Caki2 (cell line): ENCODE results near the gene GPR137. TPM values are rescaled to one million over a fixed set of nuclear protein-coding genes. Genes with fewer than 3 reads are reported as not detected.

Source experiments
- DNase-seq: peaks from one replicate; pipeline ENCODE4 v3.0.0-alpha.2; 2015; ENCODE audit warnings: low read depth
- in situ Hi-C: cut with HindIII; loops from 2 replicates; pipeline ENCODE4 v1.10.0; 2016; ENCODE audit warnings: low sequenced_read_pairs, low pct_unique_long_range_greater_than_20kb, mixed read lengths
- total RNA-seq: library from RNA; depleted of rRNA; stranded (reverse); fragments of >200 nt; shearing (Covaris generic); gene quantifications from 2 replicates; pipeline ENCODE4 v1.2.3, GENCODE V29; 2014; ENCODE audit warnings: low replicate concordance

Gene GPR137
- total RNA-seq, 1 experiment from 2014 or later, result 31.9 TPM

- in situ Hi-C loops, result no loop called here
- no peak for DNase-seq
Observed at GRCh38 chr11:64294774-64295173, 9.1 kb downstream of the GPR137 start.

GRCh38 chr11:64295760-64296159 lies 10.1 kb downstream of the GPR137 start:
- in situ Hi-C loops, result no loop called here
- DNase-seq, result no peak

GRCh38 chr11:64296236-64296635 lies 10.6 kb downstream of the GPR137 start:
- in situ Hi-C loops, result no loop called here

DNA sequence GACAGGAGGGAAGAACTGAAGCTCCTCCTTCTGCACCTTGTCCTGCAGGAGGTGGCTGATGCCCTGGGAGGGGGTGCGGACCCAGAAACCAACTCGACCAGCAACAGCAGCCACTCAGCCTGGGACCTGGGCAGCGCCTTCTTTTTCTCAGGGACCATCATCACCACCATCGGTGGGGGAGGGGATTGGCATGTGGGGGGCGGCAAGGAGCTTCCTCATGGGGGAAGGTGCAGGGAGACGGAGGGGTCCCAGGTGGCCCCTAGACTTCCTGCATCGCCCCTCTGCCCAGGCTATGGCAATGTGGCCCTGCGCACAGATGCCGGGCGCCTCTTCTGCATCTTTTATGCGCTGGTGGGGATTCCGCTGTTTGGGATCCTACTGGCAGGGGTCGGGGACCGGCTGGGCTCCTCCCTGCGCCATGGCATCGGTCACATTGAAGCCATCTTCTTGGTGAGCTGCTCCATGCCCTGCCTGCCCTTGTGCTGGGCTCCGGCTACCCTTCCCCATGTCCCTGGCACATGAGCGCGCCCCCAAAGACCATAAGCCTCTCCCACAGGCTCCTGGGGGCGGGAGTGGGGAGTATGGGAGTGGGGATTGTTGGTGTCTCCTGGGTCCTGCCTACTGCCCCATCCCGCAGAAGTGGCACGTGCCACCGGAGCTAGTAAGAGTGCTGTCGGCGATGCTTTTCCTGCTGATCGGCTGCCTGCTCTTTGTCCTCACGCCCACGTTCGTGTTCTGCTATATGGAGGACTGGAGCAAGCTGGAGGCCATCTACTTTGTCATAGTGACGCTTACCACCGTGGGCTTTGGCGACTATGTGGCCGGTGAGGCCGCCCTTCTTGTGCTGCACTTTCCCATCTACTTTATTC lies 11.4 kb downstream of the GPR137 start:
- in situ Hi-C loops, result no loop called here
- no peak for DNase-seq

More at GRCh38 chr11:64296236-64296635, 10.6 kb downstream of the GPR137 start:
- DNase-seq, result no peak

DNA sequence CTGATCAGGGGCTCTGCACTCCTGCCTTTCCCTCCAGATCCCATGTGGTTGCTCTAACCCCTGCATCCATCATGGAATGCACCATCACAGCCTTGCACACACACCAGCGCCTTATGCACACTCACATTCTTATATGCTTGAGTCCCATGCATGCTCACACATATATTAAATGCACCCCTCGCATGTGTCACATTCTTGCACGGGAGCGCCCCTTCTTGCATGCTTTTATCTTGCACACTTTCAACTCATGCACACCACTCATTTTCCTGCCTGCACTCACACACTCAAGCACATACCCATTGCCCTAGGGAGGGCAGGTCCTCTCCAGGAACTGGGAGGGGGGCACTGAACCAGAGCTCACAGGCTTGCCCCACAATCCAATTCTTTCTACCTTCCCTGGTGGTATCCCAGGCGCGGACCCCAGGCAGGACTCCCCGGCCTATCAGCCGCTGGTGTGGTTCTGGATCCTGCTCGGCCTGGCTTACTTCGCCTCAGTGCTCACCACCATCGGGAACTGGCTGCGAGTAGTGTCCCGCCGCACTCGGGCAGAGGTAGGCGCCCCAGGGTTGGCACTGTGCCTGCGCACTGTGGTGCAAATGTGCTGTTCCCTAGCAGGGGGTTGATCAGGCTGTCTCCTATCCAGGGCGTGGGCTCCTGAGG lies 12.2 kb downstream of the GPR137 start:
- in situ Hi-C loops, result no loop called here

DNA sequence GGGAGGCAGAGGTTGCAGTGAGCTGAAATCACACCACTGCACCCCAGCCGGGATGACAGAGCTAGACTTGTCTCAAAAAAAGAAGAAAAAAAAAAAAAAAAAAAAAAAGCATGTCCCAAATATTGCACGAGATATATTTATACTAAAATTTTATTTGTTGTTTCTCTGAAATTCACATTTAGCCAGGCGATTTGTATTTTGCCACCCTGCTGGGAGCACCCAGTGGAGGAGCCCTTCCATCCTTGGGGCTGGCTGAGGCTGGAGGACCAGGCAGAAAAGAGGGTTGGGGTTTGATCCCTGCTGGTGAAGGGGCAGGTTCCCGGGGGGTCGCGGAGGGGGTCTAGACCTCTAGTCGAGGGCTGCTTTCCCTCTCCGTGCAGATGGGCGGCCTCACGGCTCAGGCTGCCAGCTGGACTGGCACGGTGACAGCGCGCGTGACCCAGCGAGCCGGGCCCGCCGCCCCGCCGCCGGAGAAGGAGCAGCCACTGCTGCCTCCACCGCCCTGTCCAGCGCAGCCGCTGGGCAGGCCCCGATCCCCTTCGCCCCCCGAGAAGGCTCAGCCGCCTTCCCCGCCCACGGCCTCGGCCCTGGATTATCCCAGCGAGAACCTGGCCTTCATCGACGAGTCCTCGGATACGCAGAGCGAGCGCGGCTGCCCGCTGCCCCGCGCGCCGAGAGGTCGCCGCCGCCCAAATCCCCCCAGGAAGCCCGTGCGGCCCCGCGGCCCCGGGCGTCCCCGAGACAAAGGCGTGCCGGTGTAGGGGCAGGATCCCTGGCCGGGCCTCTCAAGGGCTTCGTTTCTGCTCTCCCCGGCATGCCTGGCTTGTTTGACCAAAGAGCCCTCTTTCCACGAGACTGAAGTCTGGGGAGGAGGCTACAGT lies 13.6 kb downstream of the GPR137 start:
- in situ Hi-C loops, result no loop called here

More for the DNA sequence above, 12.2 kb downstream of the GPR137 start:
- DNase-seq, result no peak

GRCh38 chr11:64299847-64300648 lies 14.4 kb downstream of the GPR137 start, which contains the start of gene CATSPERZ:
TSS of gene CATSPERZ (plus strand) at chr11:64300358. CDS start at chr11:64300411, 53 bp downstream.
- DNase-seq, result no peak
- in situ Hi-C loops, result no loop called here

More for the DNA sequence above, 13.6 kb downstream of the GPR137 start:
- no peak for DNase-seq

DNA sequence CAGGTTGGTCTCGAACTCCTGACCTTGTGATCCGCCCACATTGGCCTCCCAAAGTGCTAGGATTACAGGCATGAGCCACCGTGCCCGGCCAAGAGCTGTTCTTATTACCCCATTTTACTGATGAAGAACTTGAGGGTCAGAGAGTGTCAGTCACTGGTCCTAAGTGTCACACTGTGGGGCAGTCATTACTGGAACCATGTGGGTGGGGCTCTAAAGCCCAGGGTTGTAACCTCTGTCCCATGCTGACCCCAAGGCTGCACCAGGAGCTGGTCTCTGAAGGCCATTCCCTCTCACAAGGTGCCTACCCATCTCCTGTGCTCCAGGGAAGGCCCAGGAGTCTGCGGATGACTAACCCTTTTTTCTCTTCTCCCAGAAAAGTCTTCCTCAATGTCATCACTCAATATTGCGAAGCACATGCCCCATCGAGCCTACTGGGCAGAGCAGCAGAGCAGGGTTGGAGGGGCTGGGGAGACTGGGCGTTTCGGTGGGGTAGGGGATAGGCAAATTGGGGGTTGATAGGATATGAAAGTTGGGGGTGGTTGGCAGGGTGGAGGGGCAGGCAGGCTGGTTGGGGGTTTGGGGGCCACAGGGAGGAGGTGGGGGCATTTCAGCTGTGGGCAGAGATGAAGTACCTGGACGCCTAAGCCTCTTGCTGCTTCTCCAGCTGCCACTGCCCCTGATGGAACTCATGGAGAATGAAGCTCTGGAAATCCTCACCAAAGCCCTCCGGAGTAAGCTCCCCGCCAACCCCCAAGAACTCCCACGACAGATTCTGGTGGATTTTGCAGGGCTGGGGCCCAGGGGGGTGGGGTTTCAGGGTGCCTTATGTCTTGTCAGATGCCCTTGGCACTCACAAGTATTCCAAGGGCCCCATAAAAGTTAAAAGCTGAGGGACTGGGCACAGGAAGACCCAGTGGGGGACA lies 17.7 kb downstream of the GPR137 start:
- DNase-seq, result no peak
- in situ Hi-C loops, result no loop called here

DNA sequence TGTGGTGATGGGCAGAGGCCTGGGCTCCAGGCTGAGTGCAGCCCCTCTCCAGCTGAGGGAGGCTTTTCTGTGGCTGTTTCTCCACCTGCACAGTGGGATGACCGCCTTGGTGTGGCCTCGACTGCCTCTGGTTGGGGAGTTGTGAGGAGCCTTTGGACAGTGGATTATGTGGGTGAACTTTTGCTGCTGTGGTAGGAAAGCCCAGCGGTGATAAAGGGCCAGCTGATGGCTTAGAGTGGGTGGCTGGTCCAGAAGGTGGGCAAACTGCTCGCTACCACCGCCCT lies 18.3 kb downstream of the GPR137 start:
- in situ Hi-C loops, result no loop called here

DNA sequence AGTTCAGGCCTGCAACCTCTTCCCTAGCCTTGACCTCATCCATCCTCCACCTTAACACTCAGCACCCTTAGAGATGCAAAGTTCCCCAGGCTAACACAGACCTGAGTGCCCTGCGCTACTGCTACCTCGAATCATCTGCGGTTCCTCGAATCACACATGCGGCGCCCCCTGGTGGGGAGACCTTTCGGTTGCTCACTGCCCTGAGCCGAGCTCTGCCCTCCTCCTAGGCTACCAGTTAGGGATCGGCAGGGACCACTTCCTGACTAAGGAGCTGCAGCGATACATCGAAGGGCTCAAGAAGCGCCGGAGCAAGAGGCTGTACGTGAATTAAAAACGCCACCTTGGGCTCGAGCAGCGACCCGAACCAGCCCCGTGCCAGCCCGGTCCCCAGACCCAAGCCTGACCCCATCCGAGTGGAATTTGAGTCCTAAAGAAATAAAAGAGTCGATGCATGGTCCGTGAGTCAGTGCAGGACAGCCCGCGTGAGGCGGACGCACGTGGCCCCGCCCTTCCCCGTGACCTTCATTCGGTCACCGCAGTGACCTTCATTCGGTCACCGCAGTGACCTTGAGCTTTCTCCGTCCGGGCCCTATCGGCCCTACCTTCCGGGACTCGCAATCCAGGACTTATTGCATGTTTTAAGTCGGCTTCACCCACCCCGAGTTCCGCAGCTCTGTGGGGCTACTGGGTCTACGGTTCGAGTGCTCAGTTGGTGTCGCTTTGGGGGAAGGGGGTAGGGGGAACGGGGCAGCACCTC lies 18.8 kb downstream of the GPR137 start:
- peak; percentile 80 for DNase-seq
- in situ Hi-C loops, result no loop called here

More for the DNA sequence above, 18.3 kb downstream of the GPR137 start:
- DNase-seq, result no peak

DNA sequence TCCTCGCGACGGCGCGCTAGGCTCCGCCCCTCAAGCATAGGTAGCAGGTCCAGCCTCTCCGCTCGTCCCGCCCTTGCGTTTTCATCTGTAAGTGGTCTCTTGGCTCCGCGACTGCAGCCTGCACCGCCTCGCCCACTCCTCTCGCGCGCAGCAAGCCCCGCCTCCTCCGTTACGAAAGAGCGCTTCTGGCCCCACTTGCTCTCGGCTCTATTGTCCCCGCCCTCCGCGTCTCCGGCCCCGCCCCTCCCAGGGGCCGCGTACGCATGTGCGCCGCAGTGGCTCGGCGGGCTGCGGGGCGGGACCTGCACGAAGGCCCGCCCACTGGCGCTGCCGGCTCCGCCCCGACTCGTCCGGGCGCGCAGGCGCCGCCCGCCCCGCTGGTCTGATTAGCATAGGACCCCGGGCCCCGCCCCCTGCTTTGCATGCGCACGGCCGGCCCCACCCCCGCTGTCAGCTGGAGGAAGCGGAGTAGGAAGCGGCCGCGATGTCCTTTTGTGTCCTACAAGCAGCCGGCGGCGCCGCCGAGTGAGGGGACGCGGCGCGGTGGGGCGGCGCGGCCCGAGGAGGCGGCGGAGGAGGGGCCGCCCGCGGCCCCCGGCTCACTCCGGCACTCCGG lies 19.5 kb downstream of the GPR137 start, which contains the start of gene ESRRA:
TSS of gene ESRRA (plus strand) at position 450 of the 616 bp plus-strand sequence. CDS start 1,656 bp downstream, outside the sequence.
- in situ Hi-C loops, result no loop called here
- DNase-seq, result peak; percentile 97

GRCh38 chr11:64305691-64306562 lies 20.3 kb downstream of the GPR137 start:
- in situ Hi-C loops, result no loop called here
- peak; percentile 55 for DNase-seq

DNA sequence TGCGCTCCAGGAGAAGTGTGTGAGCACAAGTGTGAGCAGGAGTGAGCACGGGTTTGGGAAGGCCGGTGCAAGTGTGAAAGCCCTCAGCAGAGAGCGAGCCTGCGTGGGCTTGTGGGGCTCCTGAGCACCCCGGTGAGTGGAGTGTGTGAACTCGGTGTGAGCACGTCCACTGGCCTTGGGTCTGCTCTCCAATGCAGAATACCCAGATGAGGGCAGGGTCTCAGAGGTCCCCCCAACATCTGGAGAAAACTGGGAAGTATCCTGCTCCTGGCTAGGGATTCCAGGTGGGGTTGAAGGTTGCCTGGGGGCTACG lies 20.9 kb downstream of the GPR137 start:
- in situ Hi-C loops, result no loop called here

DNA sequence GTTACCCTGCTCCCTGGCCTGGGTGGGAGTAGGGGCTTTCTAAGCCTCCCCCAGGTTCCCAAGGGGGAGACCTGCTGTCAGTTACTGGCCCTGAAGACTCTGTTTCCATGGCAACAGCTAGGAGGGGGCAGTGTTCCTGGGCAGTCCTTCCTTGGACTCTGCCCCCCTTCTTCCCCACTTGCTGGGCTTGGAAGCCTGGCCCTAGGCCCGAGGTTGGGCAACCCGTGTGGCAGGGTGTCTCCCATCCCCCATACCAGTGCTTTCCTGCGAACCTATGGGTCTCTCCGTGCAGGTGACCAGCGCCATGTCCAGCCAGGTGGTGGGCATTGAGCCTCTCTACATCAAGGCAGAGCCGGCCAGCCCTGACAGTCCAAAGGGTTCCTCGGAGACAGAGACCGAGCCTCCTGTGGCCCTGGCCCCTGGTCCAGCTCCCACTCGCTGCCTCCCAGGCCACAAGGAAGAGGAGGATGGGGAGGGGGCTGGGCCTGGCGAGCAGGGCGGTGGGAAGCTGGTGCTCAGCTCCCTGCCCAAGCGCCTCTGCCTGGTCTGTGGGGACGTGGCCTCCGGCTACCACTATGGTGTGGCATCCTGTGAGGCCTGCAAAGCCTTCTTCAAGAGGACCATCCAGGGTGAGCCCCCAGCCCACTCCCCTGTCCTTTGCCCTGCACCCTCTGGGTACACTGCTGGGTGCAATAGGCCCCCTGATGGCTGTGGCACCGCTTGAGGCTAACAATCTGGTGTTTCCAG lies 21.4 kb downstream of the GPR137 start:
- no peak for DNase-seq
- in situ Hi-C loops, result no loop called here

More for the DNA sequence above, 20.9 kb downstream of the GPR137 start:
- DNase-seq, result no peak
